Peyer's patch (tissue), 4 donors: ENCODE measurements around the gene LYSMD1. TPM values are rescaled to one million over a fixed set of nuclear protein-coding genes. Genes with fewer than 3 reads are reported as not detected.

Experiments
- DNase-seq, 3 donors: peaks; one replicate each; pipeline ENCODE4 v3.0.0-alpha.2; 2017 to 2019
- H3K27ac ChIP-seq, 4 donors: fragments of 200-600 bp; sonication (generic); one replicate each; pipeline ENCODE4 v1.5.1; 2016 to 2019
- H3K27me3 ChIP-seq, 2 donors: fragments of 200-600 bp; sonication (generic); one replicate each; pipeline ENCODE4 v1.5.1; 2019
- H3K36me3 ChIP-seq, 3 donors: fragments of 200-600 bp; sonication (generic); one replicate each; pipeline ENCODE4 v1.5.1; 2016 to 2019
- H3K4me1 ChIP-seq, 4 donors: fragments of 200-600 bp; sonication (generic); one replicate each; pipeline ENCODE4 v1.5.1; 2016 to 2019
- H3K4me3 ChIP-seq, 4 donors: fragments of 200-600 bp; sonication (generic); 1 replicate in 3 of 4; 2 replicates in 1 of 4; pipeline ENCODE4 v1.5.1; 2016 to 2019; ENCODE audit warnings: mild to moderate bottlenecking in 1 of 4
- H3K9me3 ChIP-seq, 4 donors: fragments of 200-600 bp; sonication (generic); one replicate each; pipeline ENCODE4 v1.5.1; 2016 to 2019; ENCODE audit warnings: mild to moderate bottlenecking in 1 of 4
- CTCF ChIP-seq, 6 experiments: fragments of 450-650 bp in 4 of 6; fragments of 200-600 bp in 2 of 6; sonication (generic) in 1 of 6; IDR thresholded peaks; one replicate each; pipeline ENCODE4 v1.5.1; 2017 to 2019; ENCODE audit warnings: antibody characterized with exemption in 6 of 6, mild to moderate bottlenecking in 3 of 6, moderate library complexity in 1 of 6
- POLR2A ChIP-seq, 2 donors: fragments of 450-650 bp; IDR thresholded peaks; one replicate each; pipeline ENCODE4 v1.5.1; 2017; ENCODE audit warnings: antibody characterized with exemption in 2 of 2, mild to moderate bottlenecking in 2 of 2, moderate library complexity in 2 of 2
- total RNA-seq, 4 donors: library from RNA; depleted of rRNA; stranded (reverse); fragments of >200 nt; gene quantifications; one replicate each; pipeline ENCODE4 v1.1.0, GENCODE V29; 2016

The LYSMD1 gene
- total RNA-seq, 4 donors from 2014 or later = 6.0 to 11.7 (median 10.2) TPM

- no peak for TF ChIP-seq POLR2A (IDR thresholded peaks at IDR 0.05)
- no peak for TF ChIP-seq CTCF (IDR thresholded peaks at IDR 0.05)
- H3K4me3 ChIP-seq = peak overlapping the region in 1 of 4 donors; percentile 74
- no peak for DNase-seq
- H3K27ac ChIP-seq = no peak overlapping the region
- H3K4me1 ChIP-seq = peaks cover 0 to 19% (median 8%) of the 10 kb centered on the region in 4 donors
- H3K27me3 ChIP-seq = no peaks in the 10 kb centered on the region
- no peaks in the 10 kb centered on the region for H3K9me3 ChIP-seq
- peaks cover 0 to 36% (median 0%) of the 10 kb centered on the region in 3 donors for H3K36me3 ChIP-seq
Measured at GRCh38 chr1:151167116-151167515, 1.4 kb upstream of the LYSMD1 start.

- DNase-seq = no peak
- Histone ChIP-seq H3K4me1 (peaks cover 0 to 19% (median 8%) of the 10 kb centered on the region in 4 donors), H3K27me3 (no peaks in the 10 kb centered on the region), H3K36me3 (peaks cover 0 to 36% (median 0%) of the 10 kb centered on the region in 3 donors), H3K27ac (peak overlapping the region in 3 of 4 donors; percentile 79 to 84 (median 82)), H3K4me3 (peak overlapping the region; percentile 74 to 88 (median 77)), H3K9me3 (no peaks in the 10 kb centered on the region)
- no peak for TF ChIP-seq CTCF (IDR thresholded peaks at IDR 0.05)
Measured at GRCh38 chr1:151166505-151166956, 829 bp upstream of the LYSMD1 start.

GRCh38 chr1:151165281-151165737 lies 393 bp downstream of the LYSMD1 start:
- Histone ChIP-seq H3K9me3 (no peaks in the 10 kb centered on the region), H3K4me1 (peaks cover 0 to 19% (median 8%) of the 10 kb centered on the region in 4 donors), H3K27ac (peak overlapping the region; percentile 79 to 84 (median 82)), H3K27me3 (no peaks in the 10 kb centered on the region), H3K36me3 (peaks cover 0 to 36% (median 0%) of the 10 kb centered on the region in 3 donors), H3K4me3 (peak overlapping the region; percentile 74 to 88 (median 77))
- TF ChIP-seq CTCF (IDR thresholded peaks at IDR 0.05) (no peak), POLR2A (IDR thresholded peaks at IDR 0.05) (no peak)
- peak in 2 of 3 donors; percentile 59 to 61 for DNase-seq

- H3K4me1 ChIP-seq = peaks cover 0 to 19% (median 8%) of the 10 kb centered on the region in 4 donors
- peaks cover 0 to 33% (median 0%) of the 10 kb centered on the region in 3 donors for H3K36me3 ChIP-seq
- TF ChIP-seq POLR2A (IDR thresholded peaks at IDR 0.05) (no peak), CTCF (IDR thresholded peaks at IDR 0.05) (no peak)
- H3K27me3 ChIP-seq = no peaks in the 10 kb centered on the region
- peak overlapping the region; percentile 79 to 84 (median 82) for H3K27ac ChIP-seq
- no peak for DNase-seq
- peak overlapping the region; percentile 74 to 88 (median 77) for H3K4me3 ChIP-seq
- no peaks in the 10 kb centered on the region for H3K9me3 ChIP-seq
Measured at GRCh38 chr1:151164732-151165280, 896 bp downstream of the LYSMD1 start.

GRCh38 chr1:151159373-151159772 lies 6.3 kb downstream of the LYSMD1 start:
- DNase-seq = no peak
- peaks cover 0 to 10% (median 0%) of the 10 kb centered on the region in 4 donors for H3K4me1 ChIP-seq
- no peaks in the 10 kb centered on the region for H3K9me3 ChIP-seq
- no peak overlapping the region for H3K4me3 ChIP-seq
- H3K36me3 ChIP-seq = peaks cover 0 to 30% (median 0%) of the 10 kb centered on the region in 3 donors
- no peak overlapping the region for H3K27ac ChIP-seq
- no peaks in the 10 kb centered on the region for H3K27me3 ChIP-seq
- TF ChIP-seq POLR2A (IDR thresholded peaks at IDR 0.05) (no peak), CTCF (IDR thresholded peaks at IDR 0.05) (no peak)
